Measurements from ENCODE around the gene CRY2. TPM values are rescaled to one million over a fixed set of nuclear protein-coding genes. Genes with fewer than 3 reads are reported as not detected.

The CRY2 gene
- total and polyA plus RNA-seq, 2 of the 13 experiments (the other 11 are each of a cell fraction or from before 2014, with no cell fraction given), result 10.1 to 12.2 TPM

DNA sequence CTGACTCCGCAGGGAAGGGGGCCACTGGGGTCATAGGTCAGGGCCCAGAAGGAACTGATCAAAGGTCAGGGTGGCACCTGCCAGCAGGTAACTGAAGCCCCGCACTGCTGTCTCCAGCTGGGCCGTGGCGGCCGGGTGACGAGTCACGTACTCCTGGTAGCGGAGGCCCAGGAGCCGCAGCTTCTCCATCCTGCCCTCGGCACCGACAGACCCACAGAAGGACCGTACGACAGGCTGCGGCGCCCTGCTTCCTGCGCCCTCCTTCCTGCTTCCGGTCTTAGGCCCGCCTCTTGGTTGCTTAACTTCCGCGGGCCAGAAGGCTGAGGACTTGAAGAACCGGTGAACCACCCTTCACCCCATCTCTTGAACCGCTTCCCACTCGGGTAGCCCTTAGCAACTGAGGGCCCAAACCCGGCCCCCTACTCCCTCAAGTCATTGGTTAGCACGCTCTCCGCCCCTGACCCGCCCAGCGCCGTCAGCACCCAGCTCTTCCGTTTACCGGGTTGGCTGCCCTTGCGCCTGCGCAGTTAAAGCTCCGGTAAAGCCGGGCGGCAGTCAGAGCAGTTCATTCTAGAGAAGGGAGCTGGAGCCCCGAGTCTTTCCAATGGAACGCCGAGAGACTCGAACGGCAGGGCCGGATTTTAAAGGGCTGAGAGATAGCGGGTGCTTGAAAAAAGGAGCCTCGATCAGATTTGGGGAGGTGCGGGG is 70.5 kb downstream of the CRY2 start, which contains the start of gene PEX16 (continued):
- TF ChIP-seq, protein P1, sequence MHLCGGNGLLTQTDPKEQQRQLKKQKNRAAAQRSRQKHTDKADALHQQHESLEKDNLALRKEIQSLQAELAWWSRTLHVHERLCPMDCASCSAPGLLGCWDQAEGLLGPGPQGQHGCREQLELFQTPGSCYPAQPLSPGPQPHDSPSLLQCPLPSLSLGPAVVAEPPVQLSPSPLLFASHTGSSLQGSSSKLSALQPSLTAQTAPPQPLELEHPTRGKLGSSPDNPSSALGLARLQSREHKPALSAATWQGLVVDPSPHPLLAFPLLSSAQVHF (CRISPR knock-in tag; IDR thresholded peaks at IDR 0.05), result no peak
- peak; percentile 27 for TF ChIP-seq ZNF546 (CRISPR knock-in tag; conservative IDR thresholded peaks at IDR 0.05)
- TF ChIP-seq, protein P2, sequence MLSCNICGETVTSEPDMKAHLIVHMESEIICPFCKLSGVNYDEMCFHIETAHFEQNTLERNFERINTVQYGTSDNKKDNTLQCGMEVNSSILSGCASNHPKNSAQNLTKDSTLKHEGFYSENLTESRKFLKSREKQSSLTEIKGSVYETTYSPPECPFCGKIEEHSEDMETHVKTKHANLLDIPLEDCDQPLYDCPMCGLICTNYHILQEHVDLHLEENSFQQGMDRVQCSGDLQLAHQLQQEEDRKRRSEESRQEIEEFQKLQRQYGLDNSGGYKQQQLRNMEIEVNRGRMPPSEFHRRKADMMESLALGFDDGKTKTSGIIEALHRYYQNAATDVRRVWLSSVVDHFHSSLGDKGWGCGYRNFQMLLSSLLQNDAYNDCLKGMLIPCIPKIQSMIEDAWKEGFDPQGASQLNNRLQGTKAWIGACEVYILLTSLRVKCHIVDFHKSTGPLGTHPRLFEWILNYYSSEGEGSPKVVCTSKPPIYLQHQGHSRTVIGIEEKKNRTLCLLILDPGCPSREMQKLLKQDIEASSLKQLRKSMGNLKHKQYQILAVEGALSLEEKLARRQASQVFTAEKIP (CRISPR knock-in tag; IDR thresholded peaks at IDR 0.05; ENCODE audit: borderline replicate concordance), result no peak
- TF ChIP-seq, protein P3, sequence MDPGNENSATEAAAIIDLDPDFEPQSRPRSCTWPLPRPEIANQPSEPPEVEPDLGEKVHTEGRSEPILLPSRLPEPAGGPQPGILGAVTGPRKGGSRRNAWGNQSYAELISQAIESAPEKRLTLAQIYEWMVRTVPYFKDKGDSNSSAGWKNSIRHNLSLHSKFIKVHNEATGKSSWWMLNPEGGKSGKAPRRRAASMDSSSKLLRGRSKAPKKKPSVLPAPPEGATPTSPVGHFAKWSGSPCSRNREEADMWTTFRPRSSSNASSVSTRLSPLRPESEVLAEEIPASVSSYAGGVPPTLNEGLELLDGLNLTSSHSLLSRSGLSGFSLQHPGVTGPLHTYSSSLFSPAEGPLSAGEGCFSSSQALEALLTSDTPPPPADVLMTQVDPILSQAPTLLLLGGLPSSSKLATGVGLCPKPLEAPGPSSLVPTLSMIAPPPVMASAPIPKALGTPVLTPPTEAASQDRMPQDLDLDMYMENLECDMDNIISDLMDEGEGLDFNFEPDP (CRISPR knock-in tag; conservative IDR thresholded peaks at IDR 0.05), result no peak
- no peak for TF ChIP-seq PHF5A (CRISPR knock-in tag; IDR thresholded peaks at IDR 0.05; ENCODE audit: low read depth, unreplicated experiment)
- TF ChIP-seq FOXK2 (IDR thresholded peaks at IDR 0.05), result no peak
- TF ChIP-seq, protein P4, sequence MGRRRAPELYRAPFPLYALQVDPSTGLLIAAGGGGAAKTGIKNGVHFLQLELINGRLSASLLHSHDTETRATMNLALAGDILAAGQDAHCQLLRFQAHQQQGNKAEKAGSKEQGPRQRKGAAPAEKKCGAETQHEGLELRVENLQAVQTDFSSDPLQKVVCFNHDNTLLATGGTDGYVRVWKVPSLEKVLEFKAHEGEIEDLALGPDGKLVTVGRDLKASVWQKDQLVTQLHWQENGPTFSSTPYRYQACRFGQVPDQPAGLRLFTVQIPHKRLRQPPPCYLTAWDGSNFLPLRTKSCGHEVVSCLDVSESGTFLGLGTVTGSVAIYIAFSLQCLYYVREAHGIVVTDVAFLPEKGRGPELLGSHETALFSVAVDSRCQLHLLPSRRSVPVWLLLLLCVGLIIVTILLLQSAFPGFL (CRISPR knock-in tag; IDR thresholded peaks at IDR 0.05), result no peak
- TF ChIP-seq ATF1 (CRISPR knock-in tag; IDR thresholded peaks at IDR 0.05), result no peak
- no peak for TF ChIP-seq ZNF766 (CRISPR knock-in tag; IDR thresholded peaks at IDR 0.05; ENCODE audit: borderline replicate concordance)
- TF ChIP-seq, protein P5, sequence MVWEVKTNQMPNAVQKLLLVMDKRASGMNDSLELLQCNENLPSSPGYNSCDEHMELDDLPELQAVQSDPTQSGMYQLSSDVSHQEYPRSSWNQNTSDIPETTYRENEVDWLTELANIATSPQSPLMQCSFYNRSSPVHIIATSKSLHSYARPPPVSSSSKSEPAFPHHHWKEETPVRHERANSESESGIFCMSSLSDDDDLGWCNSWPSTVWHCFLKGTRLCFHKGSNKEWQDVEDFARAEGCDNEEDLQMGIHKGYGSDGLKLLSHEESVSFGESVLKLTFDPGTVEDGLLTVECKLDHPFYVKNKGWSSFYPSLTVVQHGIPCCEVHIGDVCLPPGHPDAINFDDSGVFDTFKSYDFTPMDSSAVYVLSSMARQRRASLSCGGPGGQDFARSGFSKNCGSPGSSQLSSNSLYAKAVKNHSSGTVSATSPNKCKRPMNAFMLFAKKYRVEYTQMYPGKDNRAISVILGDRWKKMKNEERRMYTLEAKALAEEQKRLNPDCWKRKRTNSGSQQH (CRISPR knock-in tag; IDR thresholded peaks at IDR 0.05; ENCODE audit: low read depth), result no peak
- peak; percentile 74; the same call in 1 of the 2 replicates for TF ChIP-seq ZFP90 (CRISPR knock-in tag; IDR thresholded peaks at IDR 0.05; ENCODE audit: borderline replicate concordance)
- TF ChIP-seq, protein P6, sequence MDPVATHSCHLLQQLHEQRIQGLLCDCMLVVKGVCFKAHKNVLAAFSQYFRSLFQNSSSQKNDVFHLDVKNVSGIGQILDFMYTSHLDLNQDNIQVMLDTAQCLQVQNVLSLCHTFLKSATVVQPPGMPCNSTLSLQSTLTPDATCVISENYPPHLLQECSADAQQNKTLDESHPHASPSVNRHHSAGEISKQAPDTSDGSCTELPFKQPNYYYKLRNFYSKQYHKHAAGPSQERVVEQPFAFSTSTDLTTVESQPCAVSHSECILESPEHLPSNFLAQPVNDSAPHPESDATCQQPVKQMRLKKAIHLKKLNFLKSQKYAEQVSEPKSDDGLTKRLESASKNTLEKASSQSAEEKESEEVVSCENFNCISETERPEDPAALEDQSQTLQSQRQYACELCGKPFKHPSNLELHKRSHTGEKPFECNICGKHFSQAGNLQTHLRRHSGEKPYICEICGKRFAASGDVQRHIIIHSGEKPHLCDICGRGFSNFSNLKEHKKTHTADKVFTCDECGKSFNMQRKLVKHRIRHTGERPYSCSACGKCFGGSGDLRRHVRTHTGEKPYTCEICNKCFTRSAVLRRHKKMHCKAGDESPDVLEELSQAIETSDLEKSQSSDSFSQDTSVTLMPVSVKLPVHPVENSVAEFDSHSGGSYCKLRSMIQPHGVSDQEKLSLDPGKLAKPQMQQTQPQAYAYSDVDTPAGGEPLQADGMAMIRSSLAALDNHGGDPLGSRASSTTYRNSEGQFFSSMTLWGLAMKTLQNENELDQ (CRISPR knock-in tag; IDR thresholded peaks at IDR 0.05; ENCODE audit: borderline replicate concordance), result no peak
- TF ChIP-seq, protein P7, sequence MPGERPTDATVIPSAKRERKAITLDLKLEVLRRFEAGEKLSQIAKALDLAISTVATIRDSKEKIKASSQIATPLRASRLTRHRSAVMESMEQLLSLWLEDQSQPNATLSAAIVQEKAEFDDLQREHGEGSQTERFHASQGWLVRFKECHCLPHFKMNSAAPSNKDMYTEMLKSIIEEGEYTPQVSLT (CRISPR knock-in tag; IDR thresholded peaks at IDR 0.05; ENCODE audit: borderline replicate concordance, low read depth), result no peak
- TF ChIP-seq, protein P8, sequence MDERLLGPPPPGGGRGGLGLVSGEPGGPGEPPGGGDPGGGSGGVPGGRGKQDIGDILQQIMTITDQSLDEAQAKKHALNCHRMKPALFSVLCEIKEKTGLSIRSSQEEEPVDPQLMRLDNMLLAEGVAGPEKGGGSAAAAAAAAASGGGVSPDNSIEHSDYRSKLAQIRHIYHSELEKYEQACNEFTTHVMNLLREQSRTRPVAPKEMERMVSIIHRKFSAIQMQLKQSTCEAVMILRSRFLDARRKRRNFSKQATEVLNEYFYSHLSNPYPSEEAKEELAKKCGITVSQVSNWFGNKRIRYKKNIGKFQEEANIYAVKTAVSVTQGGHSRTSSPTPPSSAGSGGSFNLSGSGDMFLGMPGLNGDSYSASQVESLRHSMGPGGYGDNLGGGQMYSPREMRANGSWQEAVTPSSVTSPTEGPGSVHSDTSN (CRISPR knock-in tag; IDR thresholded peaks at IDR 0.05), result no peak
- TF ChIP-seq CHD2 (IDR thresholded peaks at IDR 0.05; ENCODE audit: low read depth, low read length), result no peak
- TF ChIP-seq ZNF768 (CRISPR knock-in tag; IDR thresholded peaks at IDR 0.05), result no peak

All from HepG2 (cell line).